HepG2 (cell line): Measurements from ENCODE around the gene TOR4A. TPM values are rescaled to one million over a fixed set of nuclear protein-coding genes. Genes with fewer than 3 reads are reported as not detected.

ENCODE experiments used
- E2F2 ChIP-seq: sonication (generic); formaldehyde crosslinking; IDR thresholded peaks from 2 replicates; pipeline ENCODE4 v1.4.0; 2020; ENCODE audit warnings: missing genetic modification reagents, borderline replicate concordance
- E2F5 ChIP-seq: sonication (generic); formaldehyde crosslinking; conservative IDR thresholded peaks from 2 replicates; pipeline ENCODE4 v1.4.0; 2020; ENCODE audit warnings: missing genetic modification reagents
- FIP1L1 ChIP-seq: fragments of 200-400 bp; formaldehyde crosslinking; IDR thresholded peaks from 2 replicates; pipeline ENCODE4 v1.6.1; 2018; ENCODE audit warnings: low read depth, mild to moderate bottlenecking, low read length, moderate library complexity, borderline replicate concordance; ENCODE audit not compliant: insufficient read depth
- MNT ChIP-seq: fragments of 450-650 bp; IDR thresholded peaks from 2 replicates; pipeline ENCODE4 v1.6.1; 2016
- NFYB ChIP-seq: sonication (generic); formaldehyde crosslinking; IDR thresholded peaks from 2 replicates; pipeline ENCODE4 v1.4.0; 2020; ENCODE audit warnings: missing genetic modification reagents
- RAD21 ChIP-seq: fragments of 450-650 bp; formaldehyde crosslinking; IDR thresholded peaks from 2 replicates; pipeline ENCODE4 v1.5.0; 2020; ENCODE audit warnings: mild to moderate bottlenecking
- RBAK ChIP-seq: sonication (generic); formaldehyde crosslinking; IDR thresholded peaks from 2 replicates; pipeline ENCODE4 v1.5.1; 2020; ENCODE audit warnings: mild to moderate bottlenecking, missing genetic modification reagents
- RFX3 ChIP-seq: IDR thresholded peaks from 2 replicates; pipeline ENCODE4 v1.6.1; 2016; ENCODE audit warnings: missing biosample characterization, missing genetic modification reagents
- SNAI1 ChIP-seq: sonication (generic); formaldehyde crosslinking; IDR thresholded peaks from 2 replicates; pipeline ENCODE4 v1.5.0; 2020; ENCODE audit warnings: mild to moderate bottlenecking, missing genetic modification reagents, borderline replicate concordance
- SYNCRIP ChIP-seq: fragments of 200-400 bp; formaldehyde crosslinking; IDR thresholded peaks from 2 replicates; pipeline ENCODE4 v1.6.1; 2018; ENCODE audit warnings: mild to moderate bottlenecking, low read depth, low read length; ENCODE audit not compliant: insufficient read depth
- TBP ChIP-seq: sonication (generic); formaldehyde crosslinking; IDR thresholded peaks from 2 replicates; pipeline ENCODE4 v1.5.0; 2020; ENCODE audit warnings: missing genetic modification reagents
- ZNF18 ChIP-seq: sonication (generic); formaldehyde crosslinking; IDR thresholded peaks from 2 replicates; pipeline ENCODE4 v1.8.0; 2022; ENCODE audit warnings: mild to moderate bottlenecking, missing genetic modification reagents; ENCODE audit not compliant: insufficient replicate concordance
- ZNF253 ChIP-seq: sonication (generic); formaldehyde crosslinking; IDR thresholded peaks from 2 replicates; pipeline ENCODE4 v1.8.0; 2022; ENCODE audit warnings: mild to moderate bottlenecking, missing genetic modification reagents, borderline replicate concordance
- ZNF431 ChIP-seq: sonication (generic); formaldehyde crosslinking; IDR thresholded peaks from 2 replicates; pipeline ENCODE4 v1.9.0; 2022; ENCODE audit warnings: missing genetic modification reagents, low read depth, mild to moderate bottlenecking, borderline replicate concordance
- ZNF784 ChIP-seq: sonication (generic); formaldehyde crosslinking; IDR thresholded peaks from 2 replicates; pipeline ENCODE4 v1.5.1; 2020; ENCODE audit warnings: missing genetic modification reagents, mild to moderate bottlenecking, borderline replicate concordance
- ZSCAN31 ChIP-seq: sonication (generic); formaldehyde crosslinking; IDR thresholded peaks from 2 replicates; pipeline ENCODE4 v1.5.0; 2020; ENCODE audit warnings: low read depth, mild to moderate bottlenecking, missing genetic modification reagents
- polyA plus RNA-seq, 8 experiments: library from polyadenylated mRNA; depleted of rRNA in 3 of 8; stranded (reverse) in 7 of 8; unstranded in 1 of 8; fragments of >200 nt; fragmentation: Illumina TruSeq in 4 of 8; extraction: Trizol in 4 of 8; gene quantifications; 2 replicates each; pipeline versions ENCODE4 v1.2.1 to v1.2.3, GENCODE V29; 2011 to 2016; ENCODE audit warnings: low read depth in 4 of 8, missing spikeins in 1 of 8, mixed read lengths in 1 of 8; ENCODE audit not compliant: insufficient read depth in 1 of 8
- total RNA-seq, 5 experiments: library from RNA; depleted of rRNA; stranded (reverse); fragments of >200 nt; fragmentation: Illumina TruSeq; extraction: Trizol; gene quantifications; 2 replicates each; pipeline ENCODE4 v1.2.3, GENCODE V29; 2016; ENCODE audit warnings: low read depth in 1 of 5
- TF ChIP-seq, protein P1 (sequence below): sonication (generic); formaldehyde crosslinking; IDR thresholded peaks from 2 replicates; pipeline ENCODE4 v1.4.0; 2020; ENCODE audit warnings: missing genetic modification reagents
- TF ChIP-seq, protein P2 (sequence below): sonication (generic); formaldehyde crosslinking; IDR thresholded peaks from 2 replicates; pipeline ENCODE4 v1.8.1; 2023; ENCODE audit warnings: mild to moderate bottlenecking, missing genetic modification reagents, borderline replicate concordance

TOR4A gene
- total and polyA plus RNA-seq, 2 of the 13 experiments (the other 11 are each of a cell fraction or from before 2014, with no cell fraction given), result 11.1 to 14.2 TPM

GRCh38 chr9:137241490-137242268 is 35.8 kb upstream of the TOR4A start (continued):
- TF ChIP-seq ZNF18 (CRISPR knock-in tag) (no peak), RFX3 (CRISPR knock-in tag) (no peak), RBAK (CRISPR knock-in tag) (no peak), MNT (no peak), SNAI1 (CRISPR knock-in tag) (peak; percentile 91), ZNF253 (no peak), FIP1L1 (no peak), E2F5 (CRISPR knock-in tag) (no peak), ZSCAN31 (CRISPR knock-in tag) (no peak; the same call in 1 of the 2 replicates), SYNCRIP (no peak), E2F2 (CRISPR knock-in tag) (no peak), ZNF431 (CRISPR knock-in tag) (no peak), TBP (CRISPR knock-in tag) (no peak), RAD21 (CRISPR knock-in tag) (peak; percentile 37; the same call in 1 of the 2 replicates), NFYB (no peak; the same call in 1 of the 2 replicates), ZNF784 (peak; percentile 34; the same call in 1 of the 2 replicates)
- TF ChIP-seq, protein P1, sequence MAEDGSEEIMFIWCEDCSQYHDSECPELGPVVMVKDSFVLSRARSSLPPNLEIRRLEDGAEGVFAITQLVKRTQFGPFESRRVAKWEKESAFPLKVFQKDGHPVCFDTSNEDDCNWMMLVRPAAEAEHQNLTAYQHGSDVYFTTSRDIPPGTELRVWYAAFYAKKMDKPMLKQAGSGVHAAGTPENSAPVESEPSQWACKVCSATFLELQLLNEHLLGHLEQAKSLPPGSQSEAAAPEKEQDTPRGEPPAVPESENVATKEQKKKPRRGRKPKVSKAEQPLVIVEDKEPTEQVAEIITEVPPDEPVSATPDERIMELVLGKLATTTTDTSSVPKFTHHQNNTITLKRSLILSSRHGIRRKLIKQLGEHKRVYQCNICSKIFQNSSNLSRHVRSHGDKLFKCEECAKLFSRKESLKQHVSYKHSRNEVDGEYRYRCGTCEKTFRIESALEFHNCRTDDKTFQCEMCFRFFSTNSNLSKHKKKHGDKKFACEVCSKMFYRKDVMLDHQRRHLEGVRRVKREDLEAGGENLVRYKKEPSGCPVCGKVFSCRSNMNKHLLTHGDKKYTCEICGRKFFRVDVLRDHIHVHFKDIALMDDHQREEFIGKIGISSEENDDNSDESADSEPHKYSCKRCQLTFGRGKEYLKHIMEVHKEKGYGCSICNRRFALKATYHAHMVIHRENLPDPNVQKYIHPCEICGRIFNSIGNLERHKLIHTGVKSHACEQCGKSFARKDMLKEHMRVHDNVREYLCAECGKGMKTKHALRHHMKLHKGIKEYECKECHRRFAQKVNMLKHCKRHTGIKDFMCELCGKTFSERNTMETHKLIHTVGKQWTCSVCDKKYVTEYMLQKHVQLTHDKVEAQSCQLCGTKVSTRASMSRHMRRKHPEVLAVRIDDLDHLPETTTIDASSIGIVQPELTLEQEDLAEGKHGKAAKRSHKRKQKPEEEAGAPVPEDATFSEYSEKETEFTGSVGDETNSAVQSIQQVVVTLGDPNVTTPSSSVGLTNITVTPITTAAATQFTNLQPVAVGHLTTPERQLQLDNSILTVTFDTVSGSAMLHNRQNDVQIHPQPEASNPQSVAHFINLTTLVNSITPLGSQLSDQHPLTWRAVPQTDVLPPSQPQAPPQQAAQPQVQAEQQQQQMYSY (CRISPR knock-in tag), result no peak
- TF ChIP-seq, protein P2, sequence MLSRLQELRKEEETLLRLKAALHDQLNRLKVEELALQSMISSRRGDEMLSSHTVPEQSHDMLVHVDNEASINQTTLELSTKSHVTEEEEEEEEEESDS (CRISPR knock-in tag), result no peak
